HS-5 (cell line): ENCODE data around the gene NCAPG2.
"Not testable (repeated sequence)": the region's sequence is repeated elsewhere in the genome, so short reads cannot be mapped to it uniquely, and the experiment has no call there.

Experiments used
- DNase-seq: peaks from one replicate; pipeline ENCODE4 v3.0.0-alpha.2; 2012; ENCODE audit warnings: low read depth

NCAPG2 gene

DNA sequence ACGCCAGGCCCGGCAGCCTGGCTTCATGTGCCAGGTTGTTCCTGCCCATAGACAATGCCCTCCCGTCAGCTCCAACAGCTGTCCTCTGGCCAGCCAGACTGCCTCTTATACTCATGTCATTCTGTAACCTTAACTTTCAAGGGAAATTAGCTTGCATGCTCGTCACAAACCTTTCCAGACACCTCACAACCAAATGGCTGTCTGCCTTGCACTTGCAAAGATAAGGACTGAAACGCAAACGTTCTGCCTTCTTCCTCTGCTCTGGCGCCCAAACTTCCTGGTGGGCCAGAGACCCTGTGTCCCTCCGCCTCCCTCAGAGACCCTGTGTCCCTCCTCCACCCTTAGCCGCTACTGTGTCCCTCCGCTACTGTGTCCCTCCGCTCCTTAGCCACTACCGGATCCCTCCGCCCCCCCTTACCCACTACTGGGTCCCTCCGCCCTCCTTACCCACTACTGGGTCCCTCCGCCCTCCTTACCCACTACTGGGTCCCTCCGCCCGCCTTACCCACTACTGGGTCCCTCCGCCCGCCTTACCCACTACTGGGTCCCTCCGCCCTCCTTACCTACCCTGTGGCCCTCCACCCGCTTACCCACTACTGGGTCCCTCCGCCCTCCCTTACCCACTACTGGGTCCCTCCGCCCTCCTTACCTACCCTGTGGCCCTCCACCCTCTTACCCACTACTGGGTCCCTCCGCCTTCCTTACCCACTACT, 37.5 kb downstream of the NCAPG2 start:
- DNase-seq: not testable (repeated sequence)

DNA sequence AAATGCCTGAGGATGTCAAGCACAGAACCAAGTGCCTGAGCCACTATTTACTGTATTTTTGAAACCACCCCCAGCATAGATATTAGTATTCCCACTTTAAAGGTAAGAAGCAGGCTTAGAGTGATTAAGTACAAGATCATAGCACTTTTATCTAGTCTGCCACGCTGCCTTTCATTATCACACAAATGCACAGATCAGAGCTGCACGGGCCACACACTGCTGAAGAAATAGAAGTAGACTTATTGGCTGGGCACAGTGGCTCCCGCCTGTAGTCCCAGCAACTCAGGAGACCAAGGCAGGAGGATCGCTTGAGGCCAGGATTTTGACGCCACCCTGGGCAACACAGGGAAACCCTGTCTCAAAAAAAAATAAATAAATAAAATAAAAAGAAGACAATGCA, 38.2 kb downstream of the NCAPG2 start:
- DNase-seq: no peak

DNA sequence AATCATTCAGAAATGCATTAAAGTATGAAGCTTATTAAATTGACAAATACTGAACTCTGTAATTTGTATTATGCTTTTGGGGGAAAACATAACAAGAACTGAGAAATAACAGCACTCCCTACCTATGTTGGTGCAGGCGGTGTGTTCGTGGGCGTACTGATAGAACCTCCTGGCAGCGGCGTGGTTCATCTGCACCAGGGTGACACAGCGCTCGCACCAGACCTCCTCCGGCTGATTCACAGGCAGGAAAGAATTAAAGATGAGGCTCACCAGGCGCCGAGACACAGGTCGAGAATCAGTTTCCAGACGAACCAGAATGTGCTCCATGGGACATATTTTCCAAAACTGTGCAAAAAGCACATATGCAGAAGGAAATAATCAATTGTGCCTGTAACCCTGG, 40.2 kb downstream of the NCAPG2 start:
- no peak for DNase-seq

DNA sequence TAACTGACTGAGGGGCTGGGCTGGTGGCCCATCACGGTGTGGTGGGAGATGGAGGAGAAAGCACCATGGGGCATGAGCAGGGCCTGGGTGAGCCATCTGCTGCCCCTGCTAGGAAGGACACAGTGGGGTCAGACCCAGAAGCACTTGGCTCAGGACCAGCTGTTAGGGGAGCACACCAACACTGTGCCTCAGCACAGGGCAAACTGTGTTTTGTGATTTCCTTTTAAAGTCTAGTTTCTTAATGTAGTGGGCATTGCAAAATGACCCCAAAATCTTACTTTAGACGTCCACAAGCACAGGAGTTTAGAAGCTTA, 41.2 kb downstream of the NCAPG2 start:
- DNase-seq: no peak

DNA sequence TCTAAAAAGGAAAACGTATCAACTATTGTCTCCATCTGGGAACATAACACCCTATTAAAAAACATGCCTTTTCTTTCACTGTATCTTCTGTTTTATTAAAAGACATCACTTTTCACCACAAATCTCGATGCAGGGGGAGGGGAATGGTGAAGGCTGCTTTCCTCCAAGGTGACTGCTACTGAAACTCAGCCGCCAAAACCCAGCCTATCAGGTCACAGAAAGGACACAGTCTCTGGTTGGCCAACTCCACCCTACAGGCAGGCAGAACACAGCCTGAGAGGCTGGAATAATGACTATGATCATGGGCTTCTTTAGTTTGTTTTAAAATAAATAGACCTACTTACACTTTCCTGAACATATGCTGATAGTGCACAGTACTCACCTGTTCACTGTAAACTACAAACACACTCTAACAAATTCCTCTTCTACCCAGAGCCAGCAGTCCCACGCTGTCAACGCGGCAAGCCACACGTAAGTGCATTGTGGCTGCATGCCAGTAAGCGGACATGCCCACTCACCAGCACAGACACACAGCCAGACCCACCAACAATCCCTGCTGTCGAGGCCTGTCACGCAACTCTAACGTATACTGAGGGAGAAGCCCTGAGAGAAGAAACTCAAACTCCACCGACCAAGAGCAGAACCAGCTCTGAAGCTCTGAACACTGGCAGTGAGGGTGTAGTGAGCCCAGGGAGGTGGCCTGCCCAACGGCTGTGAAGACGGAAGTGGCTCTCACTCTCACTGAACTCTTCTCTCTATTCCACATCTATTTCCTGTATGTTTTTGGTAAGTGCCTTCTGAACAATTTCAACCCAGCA, 41.8 kb downstream of the NCAPG2 start:
- DNase-seq: no peak

DNA sequence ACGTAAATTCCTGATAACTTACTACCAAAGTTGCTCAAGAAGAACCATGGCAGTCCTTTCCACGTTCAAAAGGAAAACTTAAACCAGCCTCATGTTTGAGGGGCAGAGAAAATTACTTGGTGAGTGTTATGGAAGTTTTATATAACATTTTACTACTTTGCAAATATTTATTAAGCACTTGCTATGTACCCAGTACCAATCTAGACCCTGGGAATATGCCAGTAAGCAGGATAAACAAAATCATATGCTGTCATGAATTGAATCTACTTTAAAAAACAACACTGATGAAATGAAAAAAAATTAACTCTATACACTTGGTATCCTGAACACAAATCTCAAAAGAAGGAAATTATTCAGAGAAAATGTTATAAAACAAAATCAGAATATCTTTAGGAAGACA, 46.1 kb downstream of the NCAPG2 start:
- DNase-seq: no peak

DNA sequence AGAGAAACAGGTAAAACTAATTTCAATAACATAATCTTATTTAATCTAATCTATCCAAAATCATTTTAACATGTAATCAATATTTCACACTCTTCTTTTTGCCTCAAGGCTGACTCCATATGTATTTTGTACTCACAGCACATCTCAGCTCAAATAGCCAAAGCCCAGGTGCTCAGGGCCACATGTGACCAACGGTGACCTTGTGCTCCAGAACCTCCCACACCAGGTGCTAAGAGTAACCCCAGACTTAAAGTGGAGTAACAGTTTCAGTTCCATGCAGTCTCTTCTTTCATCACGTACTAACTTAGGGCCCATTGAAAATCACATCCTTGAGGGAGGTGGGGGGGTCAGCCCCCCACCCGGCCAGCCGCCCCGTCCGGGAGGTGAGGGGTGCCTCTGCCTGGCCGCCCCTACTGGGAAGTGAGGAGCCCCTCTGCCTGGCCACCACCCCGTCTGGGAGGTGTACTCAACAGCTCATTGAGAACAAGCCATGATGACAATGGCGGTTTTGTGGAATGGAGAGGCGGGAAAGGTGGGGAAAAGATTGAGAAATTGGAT, 47.3 kb downstream of the NCAPG2 start:
- DNase-seq: no peak

DNA sequence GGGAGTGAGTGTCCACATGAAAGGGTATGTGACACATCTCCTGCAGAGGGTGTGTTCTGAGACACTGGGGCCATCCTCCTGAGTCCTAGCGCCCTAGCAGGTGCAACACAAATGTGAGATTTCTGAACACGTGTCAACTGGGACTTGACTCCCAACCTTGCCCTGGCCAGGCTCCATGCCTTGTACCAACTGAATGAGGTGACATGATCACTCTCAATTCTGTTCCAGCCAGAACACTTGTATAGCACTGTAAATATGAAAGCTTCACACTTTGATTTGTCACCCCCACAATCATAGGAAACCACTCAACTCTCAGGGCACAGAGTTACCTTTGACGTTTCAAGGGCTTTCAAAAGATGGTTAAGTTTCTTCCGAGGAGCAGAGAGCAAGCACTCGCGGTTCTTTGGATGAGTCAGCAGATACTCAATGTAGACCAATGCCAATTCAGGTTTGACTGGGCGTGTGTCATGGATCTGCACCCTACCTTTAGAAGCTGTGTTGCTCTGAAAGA, 48.6 kb downstream of the NCAPG2 start:
- DNase-seq: no peak

DNA sequence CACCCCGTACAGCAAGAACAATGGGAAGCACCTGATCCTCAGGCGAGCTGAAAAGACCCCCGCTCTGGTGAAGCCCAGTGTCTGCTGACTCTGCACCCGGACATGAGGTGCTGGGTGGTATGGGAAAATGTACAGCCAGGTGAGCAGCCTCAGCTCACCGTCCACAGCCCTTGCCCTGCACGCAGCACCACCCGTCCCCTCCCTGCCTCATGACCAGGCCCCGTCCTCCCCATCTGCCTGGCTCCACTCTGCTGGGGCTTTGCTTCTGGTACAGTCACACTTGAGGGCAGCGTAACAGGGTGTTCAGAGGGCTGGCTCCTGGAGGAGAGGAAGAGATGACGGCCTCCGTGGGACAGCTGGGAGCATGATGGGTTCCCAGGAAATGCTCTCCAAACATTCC, 49.1 kb downstream of the NCAPG2 start:
- DNase-seq: no peak

DNA sequence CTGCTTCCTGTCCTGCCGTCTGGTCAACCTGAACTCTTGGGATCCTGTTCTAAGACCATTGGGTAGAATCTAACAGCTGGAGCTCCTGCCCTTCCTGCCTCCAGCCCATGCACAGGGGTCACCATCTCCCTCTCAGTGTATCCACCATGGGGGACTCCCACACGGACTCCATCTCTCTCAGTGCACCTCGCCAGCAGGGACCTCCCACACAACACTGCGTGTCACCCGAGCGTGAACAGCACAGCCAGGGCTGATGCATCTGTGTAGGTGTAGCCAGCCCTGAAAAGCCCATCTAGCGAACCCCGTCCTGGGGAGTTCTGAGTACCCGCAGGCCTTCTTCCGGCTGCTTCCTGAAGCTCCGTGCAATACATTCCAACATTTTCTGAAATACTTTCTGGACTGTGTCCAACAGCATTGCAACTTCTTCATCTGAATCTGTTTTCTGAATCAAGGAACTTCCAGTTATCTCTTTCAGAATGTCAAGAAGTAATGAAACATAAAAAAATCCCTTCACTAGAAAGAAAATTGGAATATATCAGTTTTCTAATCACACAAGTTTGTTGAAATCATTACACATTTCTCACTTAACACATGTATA, 52.5 kb downstream of the NCAPG2 start:
- DNase-seq: no peak

DNA sequence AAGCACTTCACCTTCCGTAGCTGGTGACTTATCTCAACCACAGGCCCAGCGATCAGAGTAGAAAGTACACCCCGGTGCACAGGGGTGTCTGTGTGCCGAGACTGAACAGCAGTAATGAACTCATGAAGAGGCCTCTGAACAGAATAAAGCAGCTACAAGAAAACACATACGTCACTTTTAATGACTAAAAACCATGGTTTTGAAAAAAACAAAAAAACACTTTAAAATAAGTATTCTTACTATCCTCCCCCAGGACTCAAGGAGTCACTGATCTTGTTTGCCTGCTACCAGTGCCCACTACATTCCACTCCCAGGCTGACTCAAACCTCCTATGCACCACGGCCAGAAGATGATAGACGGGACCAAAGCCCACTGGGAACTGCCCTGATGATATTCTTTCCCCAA, 53.8 kb downstream of the NCAPG2 start:
- DNase-seq: peak; percentile 26

DNA sequence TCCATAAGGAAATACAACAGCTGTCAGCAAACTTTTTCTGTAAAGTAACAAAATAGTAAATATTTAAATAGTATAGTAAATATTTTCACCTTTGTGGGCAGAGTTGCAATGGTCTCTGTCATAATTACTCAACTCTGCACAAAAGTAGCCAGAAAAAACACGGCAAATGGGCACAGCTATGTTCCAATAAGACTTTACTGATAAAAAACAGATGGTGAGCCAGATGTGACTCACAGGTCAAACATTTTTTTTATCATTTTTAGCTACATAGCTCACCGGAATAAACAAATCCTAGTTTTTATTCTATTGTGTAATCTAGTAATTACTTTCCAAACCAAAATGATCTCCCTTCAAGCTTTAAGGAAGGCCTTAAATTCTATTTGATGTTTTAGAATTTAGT, 55.3 kb downstream of the NCAPG2 start:
- DNase-seq: peak; percentile 79

DNA sequence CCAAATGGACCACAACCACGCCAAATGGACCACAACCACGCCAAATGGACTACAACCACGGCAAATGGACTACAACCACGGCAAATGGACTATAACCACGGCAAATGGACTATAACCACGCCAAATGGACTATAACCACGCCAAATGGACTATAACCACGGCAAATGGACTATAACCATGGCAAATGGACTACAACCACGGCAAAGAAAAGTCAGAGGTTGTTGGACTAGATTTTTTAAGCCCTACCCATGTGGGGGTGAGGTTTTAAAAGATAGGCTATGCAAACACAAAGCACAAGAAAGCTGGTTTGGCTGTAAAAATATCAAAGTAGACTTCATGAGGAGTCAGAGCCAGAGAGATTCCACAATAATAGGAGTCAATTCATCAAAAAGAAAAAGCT, 55.8 kb downstream of the NCAPG2 start:
- DNase-seq: no peak

DNA sequence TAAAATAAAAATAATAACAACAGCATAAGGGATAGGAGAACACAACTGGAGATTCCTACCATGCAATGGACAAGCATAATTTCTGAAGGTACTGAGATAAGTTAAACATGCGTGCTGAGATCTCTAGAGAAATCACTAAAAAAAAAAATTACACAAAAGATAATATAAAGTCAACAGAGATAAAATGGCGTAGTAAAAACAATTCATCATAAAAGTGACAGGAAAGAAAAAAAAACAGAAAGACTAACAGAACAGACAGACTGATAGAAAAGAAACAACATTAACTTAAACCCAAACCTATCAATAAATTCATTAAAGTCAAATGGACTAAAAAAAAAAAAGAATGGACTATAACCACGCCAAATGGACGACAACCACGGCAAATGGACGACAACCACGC, 56.4 kb downstream of the NCAPG2 start:
- no peak for DNase-seq

DNA sequence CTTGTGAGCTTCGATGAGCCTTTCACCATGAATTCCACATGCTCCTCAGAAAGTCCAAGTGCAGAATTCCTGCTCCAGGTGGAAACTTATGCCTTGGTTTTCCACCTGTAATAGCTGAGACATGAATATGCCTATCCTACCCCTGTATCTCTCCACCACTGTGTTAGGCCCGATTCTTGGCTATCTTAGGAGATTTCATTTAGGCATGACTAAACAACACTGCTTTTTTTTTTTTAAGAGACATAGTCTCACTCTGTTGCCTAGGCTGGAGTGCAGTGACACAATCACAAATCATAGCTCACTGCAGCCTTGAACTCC, 57.2 kb downstream of the NCAPG2 start:
- no peak for DNase-seq

DNA sequence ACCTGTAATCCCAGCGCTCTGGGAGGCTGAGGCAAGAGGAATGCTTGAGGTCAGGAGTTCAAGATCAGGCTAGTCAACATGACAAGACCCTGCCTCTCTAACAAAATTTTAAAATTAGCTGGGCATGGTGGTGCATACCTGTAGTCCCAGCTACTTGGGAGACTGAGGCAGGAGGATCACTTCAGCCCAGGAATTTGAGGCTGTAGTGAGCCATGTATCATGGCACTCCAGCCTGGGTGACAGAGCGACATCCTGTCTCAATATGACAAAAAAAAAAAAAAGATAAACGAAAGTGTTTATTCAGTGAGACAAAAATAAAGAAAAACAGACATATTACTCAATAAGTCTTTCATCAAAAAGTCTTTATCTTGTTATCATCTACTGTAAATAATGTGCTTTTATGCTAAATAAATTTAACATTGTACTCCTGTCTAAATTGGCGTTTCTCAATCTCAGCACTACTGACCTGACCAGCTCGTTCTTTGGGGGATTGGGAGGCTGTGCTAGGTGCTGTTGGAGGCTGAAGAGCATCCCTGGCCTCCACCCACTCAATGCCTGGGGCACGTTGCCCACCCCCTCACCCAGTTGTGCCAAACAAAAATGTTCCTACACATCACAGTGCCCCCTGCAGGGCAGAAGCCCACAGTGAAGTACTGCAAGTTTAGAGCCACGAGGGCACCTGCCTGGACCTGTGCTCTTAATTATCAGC, 57.7 kb downstream of the NCAPG2 start:
- DNase-seq: no peak

DNA sequence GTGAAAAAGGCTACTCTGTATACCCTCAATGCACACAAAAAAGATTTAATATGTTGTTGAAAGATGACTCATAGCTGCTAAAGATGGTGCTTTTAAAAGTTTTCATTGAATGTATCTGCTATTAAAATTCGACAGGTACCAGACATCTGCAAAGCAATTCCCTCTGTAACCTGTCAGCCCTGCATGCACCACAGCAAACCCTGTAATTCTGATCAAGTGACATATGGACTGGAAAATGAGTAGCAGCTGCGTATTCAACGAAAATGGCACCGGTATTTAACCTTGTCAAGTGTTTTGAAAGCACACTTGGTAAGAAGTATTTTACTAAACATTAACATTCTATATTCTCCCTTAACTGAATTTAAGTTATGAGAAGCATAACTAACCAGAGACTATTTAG, 58.8 kb downstream of the NCAPG2 start:
- no peak for DNase-seq

DNA sequence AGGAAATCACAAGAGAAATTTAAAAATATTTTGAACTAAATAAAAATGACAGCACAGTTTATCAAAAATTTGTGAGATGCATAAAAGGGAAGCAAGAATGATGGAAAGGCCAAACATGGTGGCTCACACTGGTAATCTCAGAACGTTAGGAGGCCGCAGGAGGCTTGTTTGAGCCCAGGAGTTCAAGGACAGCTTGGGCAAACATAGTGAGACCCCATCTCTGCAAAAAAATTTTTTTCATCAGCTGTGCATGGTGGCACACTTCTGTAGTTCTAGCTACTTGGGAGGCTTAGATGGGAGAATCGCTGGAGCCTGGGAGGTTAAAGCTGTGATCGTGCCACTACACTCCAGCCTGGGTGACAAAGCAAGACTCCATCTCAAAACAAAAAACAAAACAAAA, 62.5 kb downstream of the NCAPG2 start:
- no peak for DNase-seq

DNA sequence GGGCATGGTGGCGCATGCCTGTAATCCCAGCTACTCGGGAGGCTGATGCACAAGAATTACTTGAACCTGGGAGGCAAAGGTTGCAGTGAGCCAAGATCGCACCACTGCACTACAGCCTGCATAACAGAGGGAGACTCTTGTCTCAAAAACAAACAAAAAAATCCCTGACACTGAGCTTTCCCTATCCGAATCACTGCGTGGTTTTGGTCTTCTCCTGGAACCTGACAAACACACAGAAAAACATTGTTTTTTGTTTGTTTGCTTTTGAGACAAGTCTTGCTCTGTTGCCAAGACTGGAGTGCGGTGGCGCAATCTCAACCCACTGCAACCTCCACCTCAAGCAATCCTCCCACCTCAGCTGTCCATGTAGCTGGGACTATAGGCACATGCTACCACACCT, 66.6 kb downstream of the NCAPG2 start:
- DNase-seq: no peak

DNA sequence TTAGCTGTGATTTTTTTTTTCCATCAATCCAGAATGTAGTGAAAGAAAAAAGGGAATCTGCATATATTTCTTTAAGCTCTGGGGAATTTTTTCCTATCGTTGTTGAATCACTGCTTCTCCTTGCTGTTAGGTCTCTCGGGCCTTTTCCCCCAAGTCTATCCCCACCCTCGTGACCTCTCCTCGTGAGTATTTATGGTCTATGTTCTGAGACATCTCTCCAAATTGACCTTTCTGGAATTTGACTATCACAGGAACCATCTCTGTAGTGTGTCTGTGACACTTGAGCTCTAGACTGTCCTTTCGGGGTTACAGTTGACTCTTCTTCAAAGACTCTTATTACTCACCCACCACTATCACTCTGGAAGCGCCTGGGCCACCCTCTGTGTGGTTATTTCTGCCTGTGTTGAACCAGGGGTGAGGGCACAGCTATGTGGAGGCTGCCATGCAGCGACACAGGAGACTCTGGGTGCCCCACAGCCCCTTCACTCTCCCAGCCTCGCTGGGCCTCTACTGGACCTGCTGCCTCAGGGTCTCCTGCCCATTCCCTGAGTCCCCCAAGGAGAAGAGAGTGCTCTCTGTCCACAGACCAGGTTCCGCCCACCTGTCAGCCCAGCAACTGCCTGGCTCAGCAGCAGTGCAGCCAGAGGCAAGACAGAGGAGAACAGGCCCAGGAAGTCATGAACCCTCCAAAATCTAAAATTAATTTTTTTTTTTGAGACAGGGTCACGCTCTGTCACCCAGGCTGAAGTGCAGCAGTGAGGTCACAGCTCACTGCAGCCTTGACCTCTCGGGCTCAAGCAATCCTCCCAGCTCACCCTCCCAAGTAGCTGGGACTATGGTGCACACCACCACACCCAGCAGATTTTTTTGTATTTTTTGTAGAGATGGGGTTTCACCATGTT, 71.3 kb downstream of the NCAPG2 start:
- DNase-seq: no peak

DNA sequence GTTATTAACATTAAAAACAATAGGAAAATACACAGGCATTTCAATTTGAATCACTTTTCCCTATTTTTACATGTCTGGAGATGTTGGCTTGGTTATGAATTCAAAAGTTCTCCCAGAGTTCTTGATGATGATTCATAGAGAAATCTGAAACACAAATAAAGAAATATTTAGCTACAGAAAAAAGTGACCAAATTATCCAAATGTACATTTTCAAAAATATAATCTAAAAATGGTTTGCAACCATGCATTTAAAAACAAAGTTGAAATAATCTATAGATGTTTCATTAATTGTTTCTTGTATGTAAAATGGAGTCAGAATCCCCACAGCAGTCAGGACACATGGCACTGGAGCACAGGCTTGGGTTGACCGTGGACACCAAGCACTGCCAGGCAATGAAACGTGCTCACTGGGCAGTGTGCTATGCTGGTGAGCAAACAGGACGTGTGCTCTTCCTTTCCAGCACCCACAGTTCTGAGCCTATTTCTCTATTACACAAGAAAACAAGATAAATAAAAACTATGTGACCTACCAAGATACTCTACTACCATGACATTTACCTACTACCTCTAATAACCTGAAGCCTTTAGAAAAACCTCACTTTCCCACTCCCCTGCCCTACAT, 72.9 kb downstream of the NCAPG2 start:
- no peak for DNase-seq
